Progenitor cell of endocrine pancreas (in vitro differentiated cells): ENCODE data around the gene BRME1. TPM values are rescaled to one million over a fixed set of nuclear protein-coding genes. Genes with fewer than 3 reads are reported as not detected.

Experiments
- DNase-seq: peaks from one replicate; pipeline ENCODE4 v3.0.0; 2021; ENCODE audit warnings: low spot score; ENCODE audit not compliant: unreplicated experiment
- H3K27ac Mint-ChIP-seq: 2 replicates; pipeline ENCODE4 v1.8.0; 2021; ENCODE audit warnings: mild to moderate bottlenecking, moderate library complexity, mixed read lengths
- H3K27me3 Mint-ChIP-seq: 2 replicates; pipeline ENCODE4 v1.8.0; 2021; ENCODE audit warnings: mixed read lengths
- H3K36me3 Mint-ChIP-seq: 2 replicates; pipeline ENCODE4 v1.8.0; 2022; ENCODE audit warnings: mixed read lengths; ENCODE audit not compliant: insufficient read depth
- H3K4me1 Mint-ChIP-seq: 2 replicates; pipeline ENCODE4 v1.8.0; 2021; ENCODE audit warnings: low read depth, mixed read lengths
- H3K4me3 Mint-ChIP-seq: 2 replicates; pipeline ENCODE4 v1.8.0; 2021; ENCODE audit warnings: low read depth, mild to moderate bottlenecking, moderate library complexity, mixed read lengths
- H3K9me3 Mint-ChIP-seq: 2 replicates; pipeline ENCODE4 v1.8.0; 2021; ENCODE audit warnings: low read depth, mixed read lengths
- total RNA-seq: library from RNA; stranded (reverse); gene quantifications from 2 replicates; pipeline ENCODE4 v1.2.1, GENCODE V29; 2021
- TF ChIP-seq, protein P1 (sequence below): fragments of 200-600 bp; sonication (generic); IDR thresholded peaks from one replicate; pipeline ENCODE4 v1.5.0; 2021; ENCODE audit warnings: antibody characterized with exemption, mild to moderate bottlenecking; ENCODE audit not compliant: unreplicated experiment

BRME1 gene
- total RNA-seq, 1 donor from 2014 or later, result 6.1 TPM

DNA sequence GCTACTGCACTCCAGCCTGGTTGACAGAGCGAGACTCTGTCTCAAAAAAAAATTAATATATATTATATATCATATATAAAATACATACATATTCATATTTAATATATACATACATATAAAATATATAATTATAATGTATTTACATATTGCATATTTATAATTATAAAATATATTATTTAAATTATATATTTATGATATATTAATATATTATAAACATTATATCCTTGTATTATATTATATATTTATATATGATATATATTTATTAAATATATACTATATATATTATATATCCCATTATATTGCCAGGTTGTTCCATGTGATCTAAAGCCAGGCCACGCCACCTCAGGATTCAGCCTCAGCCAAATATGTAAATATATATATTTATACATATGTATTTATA lies 9.7 kb downstream of the BRME1 start:
- Mint-ChIP-seq H3K4me1 (no peaks in the 10 kb centered on the region), H3K4me3 (no peak overlapping the region), H3K27ac (no peak overlapping the region), H3K36me3 (no peaks in the 10 kb centered on the region), H3K9me3 (no peaks in the 10 kb centered on the region), H3K27me3 (no peaks in the 10 kb centered on the region)
- TF ChIP-seq, protein P1, sequence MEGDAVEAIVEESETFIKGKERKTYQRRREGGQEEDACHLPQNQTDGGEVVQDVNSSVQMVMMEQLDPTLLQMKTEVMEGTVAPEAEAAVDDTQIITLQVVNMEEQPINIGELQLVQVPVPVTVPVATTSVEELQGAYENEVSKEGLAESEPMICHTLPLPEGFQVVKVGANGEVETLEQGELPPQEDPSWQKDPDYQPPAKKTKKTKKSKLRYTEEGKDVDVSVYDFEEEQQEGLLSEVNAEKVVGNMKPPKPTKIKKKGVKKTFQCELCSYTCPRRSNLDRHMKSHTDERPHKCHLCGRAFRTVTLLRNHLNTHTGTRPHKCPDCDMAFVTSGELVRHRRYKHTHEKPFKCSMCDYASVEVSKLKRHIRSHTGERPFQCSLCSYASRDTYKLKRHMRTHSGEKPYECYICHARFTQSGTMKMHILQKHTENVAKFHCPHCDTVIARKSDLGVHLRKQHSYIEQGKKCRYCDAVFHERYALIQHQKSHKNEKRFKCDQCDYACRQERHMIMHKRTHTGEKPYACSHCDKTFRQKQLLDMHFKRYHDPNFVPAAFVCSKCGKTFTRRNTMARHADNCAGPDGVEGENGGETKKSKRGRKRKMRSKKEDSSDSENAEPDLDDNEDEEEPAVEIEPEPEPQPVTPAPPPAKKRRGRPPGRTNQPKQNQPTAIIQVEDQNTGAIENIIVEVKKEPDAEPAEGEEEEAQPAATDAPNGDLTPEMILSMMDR, result no peak
- no peak for DNase-seq

DNA sequence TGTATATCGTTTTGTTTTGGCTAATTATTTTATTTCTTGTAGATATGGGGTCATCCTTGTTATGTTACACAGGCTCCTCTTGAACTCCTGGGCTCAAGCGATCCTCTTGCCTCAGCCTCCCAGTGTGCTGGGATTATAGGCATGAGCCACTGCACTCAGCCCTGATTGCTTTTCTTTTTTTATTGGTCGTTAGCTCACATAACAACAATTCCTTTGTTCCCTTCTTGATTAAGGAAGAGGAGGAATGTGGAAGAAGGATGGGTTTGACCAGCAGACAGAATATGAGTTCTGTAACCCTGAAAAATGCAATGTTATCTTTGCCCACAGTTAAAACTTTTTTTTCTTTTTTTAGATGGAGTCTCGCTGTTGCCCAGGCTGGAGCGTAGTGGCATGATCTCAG lies 11.4 kb downstream of the BRME1 start:
- TF ChIP-seq, protein P1, result no peak
- Mint-ChIP-seq H3K27me3 (no peaks in the 10 kb centered on the region), H3K4me3 (no peak overlapping the region), H3K4me1 (no peaks in the 10 kb centered on the region), H3K9me3 (no peaks in the 10 kb centered on the region), H3K27ac (no peak overlapping the region), H3K36me3 (no peaks in the 10 kb centered on the region)
- no peak for DNase-seq

DNA sequence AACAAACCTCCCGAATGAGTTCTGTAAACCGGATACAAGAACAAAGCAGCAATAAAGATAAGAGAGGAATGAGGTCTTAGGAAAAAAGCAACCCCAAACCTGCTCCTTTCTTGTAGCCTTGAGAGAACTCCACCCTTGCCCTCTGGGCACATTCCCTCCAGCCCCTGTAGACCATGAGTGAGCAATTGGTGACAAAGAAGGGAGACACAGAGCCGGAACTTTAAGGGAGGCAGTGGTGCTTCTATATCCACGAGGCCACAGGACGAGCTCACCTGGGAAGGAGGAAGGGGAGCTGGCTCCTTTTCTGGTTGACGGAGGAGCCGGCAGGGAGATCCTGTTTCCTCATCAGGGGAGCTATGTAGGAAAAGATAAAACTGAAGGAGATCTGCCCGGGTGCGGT lies 13.0 kb downstream of the BRME1 start:
- Mint-ChIP-seq H3K27me3 (no peaks in the 10 kb centered on the region), H3K9me3 (no peaks in the 10 kb centered on the region), H3K4me3 (no peak overlapping the region), H3K4me1 (no peaks in the 10 kb centered on the region), H3K27ac (no peak overlapping the region), H3K36me3 (no peaks in the 10 kb centered on the region)
- TF ChIP-seq, protein P1, result no peak
- DNase-seq, result no peak

DNA sequence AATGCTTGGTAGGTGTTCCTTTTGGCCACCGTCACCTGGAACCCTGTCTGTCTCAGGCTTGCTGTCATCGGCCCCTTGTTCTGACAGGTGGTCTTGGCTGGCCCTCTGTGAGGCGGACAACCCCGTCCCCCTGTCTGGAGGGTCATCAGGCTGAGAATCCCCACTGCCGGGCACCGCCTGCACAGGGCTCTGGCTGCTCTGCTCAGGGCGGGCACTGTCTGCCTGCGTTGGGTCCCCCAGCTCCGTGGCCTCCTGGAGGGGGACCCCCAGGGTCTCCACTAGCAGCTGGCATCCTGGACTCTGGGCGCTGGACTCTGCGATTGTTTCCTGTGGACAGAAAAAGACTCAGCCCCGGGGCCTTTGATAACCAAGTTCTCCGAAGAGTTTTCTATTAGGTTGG lies 15.8 kb downstream of the BRME1 start:
- no peak for DNase-seq
- no peaks in the 10 kb centered on the region for H3K4me1 Mint-ChIP-seq
- H3K9me3 Mint-ChIP-seq, result no peaks in the 10 kb centered on the region
- H3K27ac Mint-ChIP-seq, result no peak overlapping the region
- TF ChIP-seq, protein P1, result no peak
- no peaks in the 10 kb centered on the region for H3K36me3 Mint-ChIP-seq
- no peaks in the 10 kb centered on the region for H3K27me3 Mint-ChIP-seq
- H3K4me3 Mint-ChIP-seq, result no peak overlapping the region

DNA sequence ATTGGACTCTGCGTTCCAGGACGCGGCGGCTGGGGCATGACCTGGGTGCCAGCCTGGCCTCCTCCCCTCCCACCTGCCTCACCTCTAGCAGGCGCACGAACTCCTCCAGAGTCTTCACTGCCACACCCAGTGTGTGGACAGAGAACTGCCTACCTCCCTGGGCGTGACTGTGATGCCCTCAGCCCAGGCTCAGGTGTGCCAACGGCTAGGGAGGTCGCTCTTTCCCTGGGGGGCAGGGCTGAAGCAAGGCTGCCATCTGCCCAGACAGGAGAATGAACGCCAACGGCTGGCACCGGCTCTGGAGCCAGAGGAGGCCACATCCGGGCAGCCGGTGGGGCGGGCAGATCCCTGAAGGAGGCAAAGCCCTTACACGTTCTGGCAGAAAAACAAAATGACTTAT lies 17.6 kb downstream of the BRME1 start:
- Mint-ChIP-seq H3K27ac (no peak overlapping the region), H3K4me1 (no peaks in the 10 kb centered on the region), H3K9me3 (no peaks in the 10 kb centered on the region), H3K36me3 (no peaks in the 10 kb centered on the region), H3K4me3 (no peak overlapping the region), H3K27me3 (no peaks in the 10 kb centered on the region)
- no peak for DNase-seq
- TF ChIP-seq, protein P1, result no peak
